Activated CD8-positive, alpha-beta memory T cell treated with anti-CD3 and anti-CD28 coated beads, Interleukin-2, amount 50 U/mL, for 24 hours (primary cell): Measurements from ENCODE around the gene NME7.
"Not testable (repeated sequence)": the region's sequence is repeated elsewhere in the genome, so short reads cannot be mapped to it uniquely, and the experiment has no call there.

Experiments
- DNase-seq: peaks from one replicate; pipeline ENCODE4 v3.0.0-alpha.2; 2020; ENCODE audit errors: extremely low read depth

The NME7 gene

GRCh38 chr1:169367686-169368405, at the start of gene NME7, which contains the start of gene BLZF1:
TSS of gene NME7 (minus strand) at chr1:169367797. CDS start at chr1:169367710, 87 bp downstream.
TSS of gene BLZF1 (plus strand) at chr1:169368195. CDS start at chr1:169369523, 1,328 bp downstream.
- peak; percentile 98 for DNase-seq

- no peak for DNase-seq
These were observed 47.4 kb upstream of the NME7 start for GRCh38 chr1:169414952-169415351.

GRCh38 chr1:169408340-169408739, 40.7 kb upstream of the NME7 start:
- not testable (repeated sequence) for DNase-seq

- not testable (repeated sequence) for DNase-seq
These were observed 35.0 kb upstream of the NME7 start for GRCh38 chr1:169402578-169402977.

GRCh38 chr1:169395955-169396354, 28.4 kb upstream of the NME7 start:
- no peak for DNase-seq

GRCh38 chr1:169392406-169392805, 24.8 kb upstream of the NME7 start:
- DNase-seq, result no peak

- no peak for DNase-seq
These were observed 22.7 kb upstream of the NME7 start for GRCh38 chr1:169390303-169390702.

GRCh38 chr1:169387399-169387798, 19.8 kb upstream of the NME7 start:
- DNase-seq, result no peak

GRCh38 chr1:169383449-169383848, 15.9 kb upstream of the NME7 start:
- no peak for DNase-seq

GRCh38 chr1:169381162-169381561, 13.6 kb upstream of the NME7 start:
- no peak for DNase-seq

- DNase-seq, result no peak
These were observed 3.8 kb upstream of the NME7 start for GRCh38 chr1:169371404-169371803.

GRCh38 chr1:169368406-169368769, 791 bp upstream of the NME7 start:
- no peak for DNase-seq

GRCh38 chr1:169367096-169367685, 406 bp downstream of the NME7 start:
- DNase-seq, result no peak

GRCh38 chr1:169364948-169365347, 2.6 kb downstream of the NME7 start:
- no peak for DNase-seq

- no peak for DNase-seq
These were observed 4.4 kb downstream of the NME7 start for GRCh38 chr1:169363046-169363730.

GRCh38 chr1:169361281-169361680, 6.3 kb downstream of the NME7 start:
- no peak for DNase-seq

- no peak for DNase-seq
These were observed 7.2 kb downstream of the NME7 start for GRCh38 chr1:169360415-169360814.

- DNase-seq, result no peak
These were observed 19.1 kb downstream of the NME7 start for GRCh38 chr1:169348383-169349036.

- no peak for DNase-seq
These were observed 19.8 kb downstream of the NME7 start for GRCh38 chr1:169347688-169348382.

- no peak for DNase-seq
These were observed 21.5 kb downstream of the NME7 start for GRCh38 chr1:169346036-169346589.

GRCh38 chr1:169345511-169345910, 22.1 kb downstream of the NME7 start:
- no peak for DNase-seq
